Endothelial cell of umbilical vein (primary cell): ENCODE measurements around the gene GRB2. TPM values are rescaled to one million over a fixed set of nuclear protein-coding genes. Genes with fewer than 3 reads are reported as not detected.
"Not testable (repeated sequence)": the region's sequence is repeated elsewhere in the genome, so short reads cannot be mapped to it uniquely, and the experiment has no call there.

Experiments
- BruUV-seq: library from RNA; stranded (reverse); fragments of 400-500 nt; replicated peaks from 2 replicates; lab custom pipeline; 2021; lab: Mats Ljungman, UMichigan
- CTCF ChIA-PET: fragments of 300-600, 350-600 bp; sonication (Branson Sonifier 250); formaldehyde crosslinking; loops from one replicate; lab custom pipeline; 2021; ENCODE audit warnings: antibody characterized with exemption, inconsistent platforms; lab: Charles Lee
- POLR2A ChIA-PET: fragments of 300-600, 350-600 bp; sonication (Branson Sonifier 250); formaldehyde crosslinking; loops from one replicate; lab custom pipeline; 2021; ENCODE audit warnings: antibody characterized with exemption, inconsistent platforms; lab: Charles Lee
- DNase-seq: peaks from one replicate; pipeline ENCODE4 v3.0.0-alpha.2; 2011; ENCODE audit warnings: low read depth, low spot score
- FAIRE-seq: peaks from 2 replicates; lab custom pipeline; 2011; peaks lifted over from hg19 to GRCh38; lab: Jason Lieb, UNC
- H2AFZ ChIP-seq: 2 replicates; pipeline ENCODE4 v1.6.0; 2012; ENCODE audit warnings: low read depth, low read length, control low read depth, inconsistent platforms
- H3K27ac ChIP-seq: 2 replicates; pipeline ENCODE4 v1.5.1; 2011; ENCODE audit warnings: low read depth, mild to moderate bottlenecking, control low read depth, low read length, moderate library complexity; ENCODE audit not compliant: insufficient read depth
- H3K27me3 ChIP-seq, 2 experiments: 2 replicates each; pipeline versions ENCODE4 v1.6.0 to v1.6.1; 2011; ENCODE audit warnings: low read length in 2 of 2, mixed read lengths in 1 of 2; ENCODE audit not compliant: control insufficient read depth in 2 of 2, insufficient read depth in 2 of 2
- H3K36me3 ChIP-seq, 2 experiments: 2 replicates in 1 of 2; 3 replicates in 1 of 2; pipeline ENCODE4 v1.5.1; 2011; ENCODE audit warnings: low read length in 2 of 2, mild to moderate bottlenecking in 1 of 2, moderate library complexity in 1 of 2; ENCODE audit not compliant: control insufficient read depth in 2 of 2, insufficient read depth in 2 of 2; ENCODE audit errors: extremely low read depth in 1 of 2
- H3K4me1 ChIP-seq: 3 replicates; pipeline ENCODE4 v1.5.1; 2011; ENCODE audit warnings: mild to moderate bottlenecking, low read length; ENCODE audit not compliant: control insufficient read depth, insufficient read depth; ENCODE audit errors: extremely low read depth
- H3K4me2 ChIP-seq: 2 replicates; pipeline ENCODE4 v1.6.1; 2011; ENCODE audit warnings: low read length, control low read depth, mixed read lengths; ENCODE audit not compliant: insufficient read depth
- H3K4me3 ChIP-seq, 3 experiments: fragments of 200-600 bp in 1 of 3; sonication (generic), shearing (Covaris generic) in 1 of 3; replicated peaks in 1 of 3; 2 replicates each; pipeline ENCODE4 v1.5.1; 2011 to 2016; ENCODE audit warnings: control low read depth in 3 of 3, low read length in 3 of 3, mild to moderate bottlenecking in 2 of 3, inconsistent platforms in 1 of 3, low read depth in 1 of 3, moderate library complexity in 1 of 3; ENCODE audit not compliant: insufficient read depth in 1 of 3
- H3K79me2 ChIP-seq: 2 replicates; pipeline ENCODE4 v1.6.0; 2012; ENCODE audit warnings: low read length, inconsistent platforms; ENCODE audit not compliant: control insufficient read depth, insufficient read depth
- H3K9ac ChIP-seq: replicated peaks from 2 replicates; pipeline ENCODE3; 2011; ENCODE audit warnings: low read length, control low read depth; ENCODE audit not compliant: insufficient read depth; ENCODE audit errors: extremely low read depth
- H3K9me1 ChIP-seq: replicated peaks from 3 replicates; pipeline ENCODE4 v1.6.0; 2011; ENCODE audit warnings: mild to moderate bottlenecking, low read length; ENCODE audit not compliant: control insufficient read depth, insufficient read depth; ENCODE audit errors: extremely low read depth
- H3K9me3 ChIP-seq: replicated peaks from 2 replicates; pipeline ENCODE4 v1.5.1; 2012; ENCODE audit warnings: low read length, inconsistent platforms; ENCODE audit not compliant: control insufficient read depth, insufficient read depth
- H4K20me1 ChIP-seq: replicated peaks from 2 replicates; pipeline ENCODE3; 2011; ENCODE audit warnings: mild to moderate bottlenecking, low read length; ENCODE audit not compliant: control insufficient read depth, insufficient read depth; ENCODE audit errors: extremely low read depth
- EZH2 ChIP-seq: IDR thresholded peaks from 2 replicates; pipeline ENCODE4 v1.6.1; 2012; ENCODE audit warnings: borderline replicate concordance, low read depth, mild to moderate bottlenecking, moderate library complexity, low read length, inconsistent platforms; ENCODE audit not compliant: severe bottlenecking
- FOS ChIP-seq: IDR thresholded peaks from 2 replicates; pipeline ENCODE4 v1.6.1; 2011; ENCODE audit warnings: mild to moderate bottlenecking, low read length, moderate library complexity, borderline replicate concordance; ENCODE audit not compliant: insufficient read depth
- GATA2 ChIP-seq: IDR thresholded peaks from 2 replicates; pipeline ENCODE4 v1.7.0; 2011; ENCODE audit warnings: low read depth, mild to moderate bottlenecking, moderate library complexity, mixed read lengths, low read length; ENCODE audit not compliant: insufficient read length, insufficient read depth
- JUN ChIP-seq: IDR thresholded peaks from 2 replicates; pipeline ENCODE4 v1.6.1; 2011; ENCODE audit warnings: borderline replicate concordance, low read depth; ENCODE audit not compliant: insufficient read length, insufficient read depth
- MYC ChIP-seq: IDR thresholded peaks from one replicate; pipeline ENCODE4 v1.6.1; 2011; ENCODE audit warnings: mild to moderate bottlenecking, low read depth, low read length
- POLR2AphosphoS5 ChIP-seq: IDR thresholded peaks from 2 replicates; pipeline ENCODE4 v1.6.1; 2012; ENCODE audit warnings: low read depth, mild to moderate bottlenecking, control low read depth, low read length, moderate library complexity; ENCODE audit not compliant: insufficient read depth
- dilution Hi-C: fragments of 300-500 bp; cut with MboI; formaldehyde crosslinking; loops from one replicate; pipeline ENCODE4 v1.15.0; 2019; ENCODE audit warnings: low sequenced_read_pairs; ENCODE audit not compliant: extremely low pct_ligation_motif_present
- intact Hi-C: fragments of 100-400 bp; cut with micrococcal nuclease; formaldehyde crosslinking; loops from one replicate; pipeline ENCODE4 v1.10.0; 2022
- polyA plus RNA-seq, 4 experiments: library from polyadenylated mRNA; depleted of rRNA in 3 of 4; stranded (reverse) in 3 of 4; unstranded in 1 of 4; fragments of >200 nt; gene quantifications; 2 replicates each; pipeline versions ENCODE4 v1.2.1 to v1.2.3, GENCODE V29; 2011 to 2012; ENCODE audit warnings: missing spikeins in 1 of 4
- total RNA-seq: library from RNA; stranded (reverse); gene quantifications from 2 replicates; pipeline ENCODE4 v1.2.3, GENCODE V29; 2021
- TF ChIP-seq, protein P1 (sequence below): IDR thresholded peaks from 2 replicates; pipeline ENCODE4 v1.6.1; 2011; ENCODE audit not compliant: insufficient read depth, insufficient read length

Gene GRB2
- total and polyA plus RNA-seq, 2 donors (not counting 3 experiments of a cell fraction or from before 2014, with no cell fraction given) = 51.5 to 93.9 TPM

DNA sequence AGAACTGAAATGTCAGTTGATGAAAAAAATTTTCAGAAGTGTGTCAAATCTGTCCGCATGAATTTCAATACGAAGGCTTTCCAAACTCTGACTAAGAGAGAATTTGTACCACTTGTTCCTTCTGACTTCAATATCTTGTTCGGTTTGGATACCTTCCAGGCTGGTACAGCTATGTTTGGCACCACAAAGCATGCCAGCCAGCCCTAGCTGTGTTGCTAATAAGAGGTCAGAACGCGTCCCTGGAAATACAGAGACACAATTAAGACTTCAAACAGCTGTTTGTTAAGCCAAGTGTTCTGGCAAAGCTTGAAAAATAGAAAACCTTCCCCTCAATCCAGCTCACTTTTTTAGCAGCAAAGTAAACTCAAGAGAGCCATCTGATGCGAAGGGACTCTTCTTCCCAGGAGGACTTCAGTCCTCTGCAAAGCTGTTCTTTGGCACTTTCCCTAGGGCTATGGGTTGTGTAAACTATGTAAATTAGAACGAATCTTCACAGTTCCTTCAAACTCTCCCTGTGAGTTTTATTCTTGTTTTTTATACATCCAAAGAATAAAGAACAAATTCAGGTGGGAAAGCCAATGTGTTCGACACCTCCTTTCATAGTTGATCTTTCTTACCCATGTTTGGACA is 35.1 kb downstream of the GRB2 start:
- no peak for FAIRE-seq
- intact Hi-C loops (no loop called here), dilution Hi-C loops (no loop called here)
- BruUV-seq = no TSS peak
- Histone ChIP-seq H3K9me1 (no peaks in the 10 kb centered on the region), H3K9ac (no peak overlapping the region), H2AFZ (no peak overlapping the region), H3K9me3 (no peaks in the 10 kb centered on the region), H3K27ac (no peak overlapping the region), H3K27me3 (no peaks in the 10 kb centered on the region), H3K36me3 (peaks cover 0 to 4% of the 10 kb centered on the region in 2 experiments), H3K4me1 (peaks cover 9% of the 10 kb centered on the region), H3K4me3 (no peak overlapping the region), H3K79me2 (peaks cover 92% of the 10 kb centered on the region), H3K4me2 (no peak overlapping the region), H4K20me1 (peaks cover 11% of the 10 kb centered on the region)
- no peak for TF ChIP-seq GATA2
- TF ChIP-seq JUN = no peak
- TF ChIP-seq POLR2AphosphoS5 = no peak
- TF ChIP-seq EZH2 = no peak
- TF ChIP-seq MYC = no peak
- TF ChIP-seq, protein P1, sequence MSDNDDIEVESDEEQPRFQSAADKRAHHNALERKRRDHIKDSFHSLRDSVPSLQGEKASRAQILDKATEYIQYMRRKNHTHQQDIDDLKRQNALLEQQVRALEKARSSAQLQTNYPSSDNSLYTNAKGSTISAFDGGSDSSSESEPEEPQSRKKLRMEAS = no peak
- no peak for TF ChIP-seq FOS
- CTCF ChIA-PET = interaction anchor here (1.0 kb wide), 1 partner anchor 44 kb away, joined by 3 read pairs; no protein-coding TSS in a partner anchor
- DNase-seq = no peak
- POLR2A ChIA-PET = no interaction called here

DNA sequence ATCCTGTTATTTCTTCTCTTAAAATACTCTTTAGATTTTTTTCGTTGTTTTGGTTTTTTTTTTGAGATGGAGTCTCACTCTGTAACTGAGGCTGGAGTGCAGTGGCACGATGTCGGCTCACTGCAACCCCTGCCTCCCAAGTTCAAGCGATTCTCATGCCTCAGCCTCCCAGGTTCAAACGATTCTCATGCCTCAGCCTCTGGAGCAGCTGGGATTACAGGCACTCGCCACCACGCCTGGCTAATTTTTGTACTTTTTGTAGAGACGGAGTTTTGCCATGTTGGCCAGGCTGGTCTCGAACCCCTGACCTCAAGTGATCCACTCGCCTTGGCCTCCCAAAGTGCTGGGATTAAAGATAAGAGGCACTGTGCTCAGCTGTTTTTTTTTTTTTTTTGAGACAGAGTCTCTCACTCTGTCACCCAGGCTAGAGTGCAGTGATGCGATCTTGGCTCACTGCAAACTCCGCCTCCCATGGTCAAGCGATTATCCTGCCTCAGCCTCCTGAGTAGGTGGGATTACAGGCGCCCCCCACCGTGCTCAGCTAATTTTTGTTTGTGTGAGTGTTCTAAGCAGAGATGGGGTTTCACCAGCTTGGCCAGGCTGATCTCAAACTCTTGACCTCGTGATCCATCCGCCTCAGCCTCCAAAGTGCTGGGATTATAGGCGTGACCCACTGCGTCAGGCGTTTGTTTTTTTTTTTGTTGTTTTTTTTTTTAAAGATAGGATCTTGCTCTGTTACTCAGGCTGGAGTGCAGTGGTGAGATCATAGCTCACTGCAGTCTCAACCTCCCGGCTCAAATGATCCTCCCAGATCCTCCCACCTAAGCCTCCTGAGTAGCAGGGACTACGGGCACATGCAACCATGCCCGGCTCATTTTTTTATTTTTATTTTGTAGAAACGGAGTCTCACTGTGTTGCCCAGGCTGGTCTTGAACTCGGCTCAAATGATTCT is 37.4 kb downstream of the GRB2 start:
- CTCF ChIA-PET = interaction anchor here (1.0 kb wide), 1 partner anchor 9 kb away, joined by 4 read pairs; no protein-coding TSS in a partner anchor
- H3K9ac ChIP-seq, DNase-seq, FAIRE-seq, H3K4me3 ChIP-seq, H3K27me3 ChIP-seq, dilution Hi-C loops, H3K9me3 ChIP-seq, intact Hi-C loops, H3K27ac ChIP-seq, H3K4me1 ChIP-seq, H3K4me2 ChIP-seq, H3K36me3 ChIP-seq, BruUV-seq, H2AFZ ChIP-seq, H3K9me1 ChIP-seq: not testable (repeated sequence)
- Histone ChIP-seq H3K79me2 (peaks cover 90% of the 10 kb centered on the region), H4K20me1 (peaks cover 11% of the 10 kb centered on the region)
- POLR2A ChIA-PET = interaction anchor here (0.6 kb wide), 2 partner anchors 12 to 155 kb away, joined by 5 read pairs; no protein-coding TSS in a partner anchor
